NCI-H2196 (cell line): ENCODE results near the gene SYNE1.
"Not testable (repeated sequence)": the region's sequence is repeated elsewhere in the genome, so short reads cannot be mapped to it uniquely, and the experiment has no call there.

Experiments used
- DNase-seq: peaks from one replicate; lab custom pipeline; 2025; ENCODE audit not compliant: unreplicated experiment; lab: John Stamatoyannopoulos, UW

SYNE1 gene

GRCh38 chr6:152428126-152428525 is 209.0 kb downstream of the SYNE1 start:
- DNase-seq, result no peak

- DNase-seq, result no peak
These were observed 210.9 kb downstream of the SYNE1 start for GRCh38 chr6:152426276-152426675.

- DNase-seq, result no peak
These were observed 213.7 kb downstream of the SYNE1 start for GRCh38 chr6:152423216-152424103.

GRCh38 chr6:152421496-152421895 is 215.7 kb downstream of the SYNE1 start:
- DNase-seq, result not testable (repeated sequence)

GRCh38 chr6:152420696-152421095 is 216.5 kb downstream of the SYNE1 start:
- no peak for DNase-seq

- DNase-seq, result no peak
These were observed 218.6 kb downstream of the SYNE1 start for GRCh38 chr6:152418551-152418950.

GRCh38 chr6:152416652-152417051 is 220.5 kb downstream of the SYNE1 start:
- DNase-seq, result no peak

GRCh38 chr6:152404936-152405595 is 232.1 kb downstream of the SYNE1 start:
- DNase-seq, result no peak

GRCh38 chr6:152404086-152404857 is 232.9 kb downstream of the SYNE1 start:
- no peak for DNase-seq

- no peak for DNase-seq
These were observed 234.4 kb downstream of the SYNE1 start for GRCh38 chr6:152402791-152403190.

GRCh38 chr6:152401978-152402377 is 235.2 kb downstream of the SYNE1 start:
- DNase-seq, result no peak

GRCh38 chr6:152399399-152399798 is 237.8 kb downstream of the SYNE1 start:
- no peak for DNase-seq

GRCh38 chr6:152398993-152399392 is 238.2 kb downstream of the SYNE1 start:
- no peak for DNase-seq

GRCh38 chr6:152398316-152398715 is 238.8 kb downstream of the SYNE1 start:
- no peak for DNase-seq

- DNase-seq, result no peak
These were observed 242.9 kb downstream of the SYNE1 start for GRCh38 chr6:152394303-152394702.

GRCh38 chr6:152391179-152391880 is 245.8 kb downstream of the SYNE1 start:
- DNase-seq, result no peak

- no peak for DNase-seq
These were observed 250.1 kb downstream of the SYNE1 start for GRCh38 chr6:152387091-152387490.

- DNase-seq, result no peak
These were observed 251.0 kb downstream of the SYNE1 start for GRCh38 chr6:152386131-152386530.

- DNase-seq, result no peak
These were observed 255.9 kb downstream of the SYNE1 start for GRCh38 chr6:152380993-152381898.

- no peak for DNase-seq
These were observed 256.8 kb downstream of the SYNE1 start for GRCh38 chr6:152380351-152380767.
